ENCODE data around the gene B4GALT3. TPM values are rescaled to one million over a fixed set of nuclear protein-coding genes. Genes with fewer than 3 reads are reported as not detected.
A peak's percentile ranks its signal among the peaks of the same experiment; 100 is the strongest.

B4GALT3 gene
- total RNA-seq, 1 experiment from 2014 or later: 19.4 TPM

GRCh38 chr1:161171191-161171590 lies 6.1 kb downstream of the B4GALT3 start:
- no peak for DNase-seq (ENCODE audit: low spot score)
- in situ Hi-C loops (cut with HindIII; ENCODE audit: low sequenced_read_pairs): no loop called here

- no peak for DNase-seq (ENCODE audit: low spot score)
- in situ Hi-C loops (cut with HindIII; ENCODE audit: low sequenced_read_pairs): no loop called here
Observed at GRCh38 chr1:161168906-161169305, 8.4 kb downstream of the B4GALT3 start.

- in situ Hi-C loops (cut with HindIII; ENCODE audit: low sequenced_read_pairs): no loop called here
- peak; percentile 16 for DNase-seq (ENCODE audit: low spot score)
Observed at GRCh38 chr1:161166669-161167548, 10.4 kb downstream of the B4GALT3 start.

GRCh38 chr1:161165742-161166668 lies 11.3 kb downstream of the B4GALT3 start, which contains the start of gene PPOX:
TSS of gene PPOX (plus strand) at chr1:161166426. CDS start at chr1:161166848, 422 bp downstream.
- in situ Hi-C loops (cut with HindIII; ENCODE audit: low sequenced_read_pairs): no loop called here
- DNase-seq (ENCODE audit: low spot score): peak; percentile 99

GRCh38 chr1:161164901-161165610 lies 12.3 kb downstream of the B4GALT3 start:
- peak; percentile 26 for DNase-seq (ENCODE audit: low spot score)
- in situ Hi-C loops (cut with HindIII; ENCODE audit: low sequenced_read_pairs): no loop called here

GRCh38 chr1:161163793-161164192 lies 13.5 kb downstream of the B4GALT3 start:
- in situ Hi-C loops (cut with HindIII; ENCODE audit: low sequenced_read_pairs): no loop called here
- DNase-seq (ENCODE audit: low spot score): no peak

GRCh38 chr1:161162806-161163205 lies 14.5 kb downstream of the B4GALT3 start:
- no peak for DNase-seq (ENCODE audit: low spot score)
- in situ Hi-C loops (cut with HindIII; ENCODE audit: low sequenced_read_pairs): no loop called here

- DNase-seq (ENCODE audit: low spot score): no peak
- in situ Hi-C loops (cut with HindIII; ENCODE audit: low sequenced_read_pairs): no loop called here
Observed at GRCh38 chr1:161162052-161162451, 15.3 kb downstream of the B4GALT3 start.

- DNase-seq (ENCODE audit: low spot score): no peak
- in situ Hi-C loops (cut with HindIII; ENCODE audit: low sequenced_read_pairs): no loop called here
Observed at GRCh38 chr1:161161652-161162051, 15.7 kb downstream of the B4GALT3 start.

- in situ Hi-C loops (cut with HindIII; ENCODE audit: low sequenced_read_pairs): no loop called here
- DNase-seq (ENCODE audit: low spot score): no peak
Observed at GRCh38 chr1:161160671-161161145, 16.6 kb downstream of the B4GALT3 start.

- DNase-seq (ENCODE audit: low spot score): no peak
- in situ Hi-C loops (cut with HindIII; ENCODE audit: low sequenced_read_pairs): no loop called here
Observed at GRCh38 chr1:161159913-161160243, 17.4 kb downstream of the B4GALT3 start.

GRCh38 chr1:161159087-161159912 lies 18.0 kb downstream of the B4GALT3 start, which contains the start of gene USP21:
TSS of gene USP21 (plus strand) at chr1:161159500. CDS start at chr1:161160641, 1,141 bp downstream.
- in situ Hi-C loops (cut with HindIII; ENCODE audit: low sequenced_read_pairs): no loop called here
- peak; percentile 94 for DNase-seq (ENCODE audit: low spot score)

GRCh38 chr1:161158316-161159010 lies 18.8 kb downstream of the B4GALT3 start:
- in situ Hi-C loops (cut with HindIII; ENCODE audit: low sequenced_read_pairs): no loop called here

GRCh38 chr1:161157867-161158266 lies 19.4 kb downstream of the B4GALT3 start:
- in situ Hi-C loops (cut with HindIII; ENCODE audit: low sequenced_read_pairs): no loop called here
- no peak for DNase-seq (ENCODE audit: low spot score)

More at GRCh38 chr1:161158316-161159010, 18.8 kb downstream of the B4GALT3 start:
- no peak for DNase-seq (ENCODE audit: low spot score)

- in situ Hi-C loops (cut with HindIII; ENCODE audit: low sequenced_read_pairs): no loop called here
- DNase-seq (ENCODE audit: low spot score): peak; percentile 93
Observed at GRCh38 chr1:161153682-161154337, 23.5 kb downstream of the B4GALT3 start, which contains the start of gene UFC1. TSS of gene UFC1 (plus strand) at chr1:161153978. CDS start at chr1:161153998, 20 bp downstream.

- in situ Hi-C loops (cut with HindIII; ENCODE audit: low sequenced_read_pairs): no loop called here
- DNase-seq (ENCODE audit: low spot score): no peak
Observed at GRCh38 chr1:161153176-161153575, 24.1 kb downstream of the B4GALT3 start.

- no peak for DNase-seq (ENCODE audit: low spot score)
- in situ Hi-C loops (cut with HindIII; ENCODE audit: low sequenced_read_pairs): loop anchor here (10.0 kb wide), 1 partner anchor 101 kb away; the partner anchor contains the start of gene USF1
Observed at GRCh38 chr1:161145832-161146231, 31.5 kb downstream of the B4GALT3 start.
